GM19239 (cell line): ENCODE measurements around the gene TNFRSF25.

Source experiments
- DNase-seq: peaks from one replicate; pipeline ENCODE4 v3.0.0; 2011; ENCODE audit warnings: low spot score; ENCODE audit not compliant: insufficient read length
- FAIRE-seq: peaks from 2 replicates; lab custom pipeline; 2011; peaks lifted over from hg19 to GRCh38; lab: Jason Lieb, UNC

TNFRSF25 gene

DNA sequence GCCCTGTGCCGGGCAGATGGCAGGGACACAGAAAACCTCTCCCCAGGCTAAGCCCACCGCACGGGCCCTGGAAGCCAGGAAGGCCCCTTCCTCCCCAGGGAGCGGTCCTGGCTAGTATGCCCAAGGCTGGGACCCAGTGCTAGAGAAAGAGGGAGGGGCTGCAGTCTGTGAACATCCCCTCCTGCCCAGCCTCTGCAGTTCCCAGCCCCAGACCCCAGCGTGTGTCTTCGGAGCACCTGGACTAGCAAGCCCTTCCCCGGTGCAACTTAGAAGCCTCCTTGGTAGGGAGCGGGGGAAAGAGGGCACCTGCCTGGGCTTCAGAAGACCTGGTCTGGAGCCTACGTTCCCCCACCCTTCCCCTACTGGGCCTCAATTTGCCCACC lies 23.4 kb upstream of the TNFRSF25 start:
- no peak for DNase-seq
- FAIRE-seq, result no peak

GRCh38 chr1:6488602-6489382 lies 22.8 kb upstream of the TNFRSF25 start:
- FAIRE-seq, result no peak

GRCh38 chr1:6487804-6488484 lies 22.0 kb upstream of the TNFRSF25 start:
- DNase-seq (no peak), FAIRE-seq (no peak)

More at GRCh38 chr1:6488602-6489382, 22.8 kb upstream of the TNFRSF25 start:
- no peak for DNase-seq

DNA sequence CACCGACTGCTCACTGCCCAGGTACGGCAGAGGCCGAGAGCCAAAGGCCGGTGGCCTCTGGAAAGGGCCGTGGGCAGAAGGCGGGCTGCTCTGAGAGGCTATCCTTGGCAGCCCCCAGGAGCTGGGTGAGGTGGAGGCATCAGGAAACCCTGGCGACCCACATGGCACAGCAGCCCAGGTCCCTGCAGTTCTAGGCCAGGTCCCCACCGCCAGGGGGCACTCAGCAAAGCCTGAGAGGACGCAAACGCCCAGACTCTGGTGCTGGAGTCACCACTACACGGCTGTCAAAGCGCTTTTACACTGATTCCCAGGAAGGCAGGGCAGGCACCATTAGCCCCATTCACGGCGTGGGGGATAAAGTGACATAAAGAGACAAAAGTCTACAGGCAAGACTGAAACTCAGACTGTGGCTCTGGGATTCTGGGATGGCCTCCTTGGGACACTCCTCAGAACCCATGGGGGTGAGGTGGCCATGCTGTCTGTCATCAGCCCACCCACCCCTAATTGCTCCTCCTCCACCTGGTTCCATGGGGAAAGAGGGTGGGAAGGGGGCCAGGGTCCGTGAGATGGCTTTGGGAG lies 20.5 kb upstream of the TNFRSF25 start:
- FAIRE-seq, result no peak
- DNase-seq, result peak; percentile 93

DNA sequence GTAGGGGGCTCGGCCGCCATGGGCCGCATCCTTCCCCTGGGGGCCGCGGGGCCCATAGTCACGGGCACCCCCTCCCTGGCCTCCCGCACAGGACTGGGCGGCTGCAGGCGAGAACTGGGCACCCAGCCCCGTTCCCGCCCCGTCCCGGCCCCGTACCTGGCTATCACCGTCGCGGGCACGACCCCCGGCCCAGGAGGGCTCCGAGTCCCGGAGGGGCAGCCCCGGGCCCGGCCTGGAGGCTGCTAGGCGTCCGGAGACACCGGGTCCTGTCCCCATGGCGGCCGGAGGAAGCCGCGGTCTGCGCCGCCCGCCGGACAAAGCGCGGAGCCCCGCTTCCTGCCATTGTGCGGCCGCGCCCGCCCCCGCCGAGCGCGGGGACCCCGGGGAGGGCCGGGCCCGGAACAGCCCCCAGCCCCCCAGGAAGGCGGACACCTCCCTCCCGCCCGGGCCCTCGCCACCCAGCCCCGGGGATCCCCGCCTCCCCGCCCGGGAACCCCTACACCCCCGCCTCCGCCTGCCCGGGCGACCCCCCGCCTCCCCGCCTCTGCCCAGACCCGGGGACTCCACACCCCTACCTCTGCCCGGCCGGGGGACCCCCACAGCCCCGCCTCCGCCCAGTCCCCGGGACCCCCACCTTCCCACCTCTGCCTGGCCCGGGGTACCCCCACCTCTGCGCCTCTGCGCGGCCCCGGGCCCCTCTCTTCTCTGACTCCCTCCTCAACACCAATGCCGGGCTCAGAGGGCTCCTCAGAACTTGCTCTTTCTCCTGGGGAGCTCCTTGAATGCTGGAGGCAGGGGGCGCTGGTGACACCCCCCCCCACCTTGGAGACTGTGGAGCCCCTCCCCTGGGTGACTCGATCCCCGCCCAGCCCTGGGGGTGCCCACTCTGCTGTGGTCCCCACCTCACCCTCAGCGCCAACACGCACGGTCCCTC lies 19.5 kb upstream of the TNFRSF25 start:
- FAIRE-seq (no peak), DNase-seq (no peak)

DNA sequence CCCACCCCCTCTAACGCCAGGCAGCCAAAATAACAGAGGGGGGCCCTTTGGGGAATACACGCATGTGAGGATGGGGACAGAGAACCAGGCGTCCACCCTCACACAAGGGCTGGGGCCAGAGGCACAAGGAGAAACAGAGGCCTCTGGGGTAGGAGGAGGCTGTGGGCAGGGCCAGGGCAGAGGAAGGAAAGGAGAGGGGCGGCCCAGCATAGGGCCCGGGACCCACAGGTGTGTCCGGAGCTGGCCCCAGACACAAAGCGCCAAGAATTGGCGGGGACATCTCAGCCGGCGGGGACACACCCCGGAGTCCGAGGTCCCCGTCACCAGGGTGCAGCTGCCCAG lies 18.8 kb upstream of the TNFRSF25 start:
- no peak for FAIRE-seq
- no peak for DNase-seq

DNA sequence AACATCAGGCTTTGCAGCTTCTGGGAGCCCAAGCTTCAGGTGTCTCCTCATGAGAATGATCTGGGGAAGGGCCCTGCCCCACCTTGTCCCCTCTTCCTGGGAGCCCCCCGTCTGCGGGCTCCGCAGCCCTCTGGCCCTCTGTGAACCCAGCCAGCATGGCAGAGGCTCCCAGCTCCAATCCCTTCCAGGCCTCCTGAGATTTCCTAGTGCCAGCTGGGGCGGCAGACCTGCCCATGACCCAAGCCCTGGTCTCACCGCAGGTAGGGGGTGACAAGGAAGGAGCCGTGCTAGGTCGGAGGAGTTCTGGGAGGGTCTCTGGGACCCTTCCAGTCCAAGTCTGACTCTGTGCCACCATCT lies 17.8 kb upstream of the TNFRSF25 start:
- no peak for DNase-seq
- FAIRE-seq, result no peak

GRCh38 chr1:6483017-6483760 lies 17.2 kb upstream of the TNFRSF25 start:
- FAIRE-seq (no peak), DNase-seq (no peak)

GRCh38 chr1:6481820-6482219 lies 15.8 kb upstream of the TNFRSF25 start:
- FAIRE-seq (no peak), DNase-seq (no peak)

- DNase-seq (no peak), FAIRE-seq (no peak)
These were observed 11.3 kb upstream of the TNFRSF25 start for GRCh38 chr1:6477039-6477820.

- DNase-seq (no peak), FAIRE-seq (no peak)
These were observed 10.5 kb upstream of the TNFRSF25 start for GRCh38 chr1:6476483-6476882.

- FAIRE-seq (no peak), DNase-seq (peak; percentile 98)
These were observed 9.6 kb upstream of the TNFRSF25 start for GRCh38 chr1:6475381-6476133.

DNA sequence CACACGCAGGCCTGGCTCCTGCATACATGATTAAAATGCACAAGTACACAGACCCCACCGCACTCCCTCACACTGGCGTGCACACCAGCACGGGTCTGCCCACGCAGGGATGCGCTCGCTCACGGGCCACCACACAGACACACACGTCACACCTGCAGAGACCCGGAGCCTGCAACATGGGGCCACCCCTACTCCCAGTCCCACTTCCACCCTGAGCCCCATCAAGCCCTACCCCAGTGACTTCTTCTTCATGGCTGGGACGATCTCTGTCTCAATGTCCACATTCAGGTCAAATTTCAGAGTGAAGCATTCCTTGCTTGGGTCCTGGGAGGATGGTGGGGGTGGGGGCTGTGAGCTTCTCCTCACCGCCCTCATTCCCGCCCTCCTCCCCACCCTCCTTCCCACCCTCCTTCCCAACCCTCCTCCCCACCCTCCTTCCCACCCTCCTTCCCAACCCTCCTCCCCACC lies 8.9 kb upstream of the TNFRSF25 start:
- no peak for DNase-seq
- FAIRE-seq, result no peak

DNA sequence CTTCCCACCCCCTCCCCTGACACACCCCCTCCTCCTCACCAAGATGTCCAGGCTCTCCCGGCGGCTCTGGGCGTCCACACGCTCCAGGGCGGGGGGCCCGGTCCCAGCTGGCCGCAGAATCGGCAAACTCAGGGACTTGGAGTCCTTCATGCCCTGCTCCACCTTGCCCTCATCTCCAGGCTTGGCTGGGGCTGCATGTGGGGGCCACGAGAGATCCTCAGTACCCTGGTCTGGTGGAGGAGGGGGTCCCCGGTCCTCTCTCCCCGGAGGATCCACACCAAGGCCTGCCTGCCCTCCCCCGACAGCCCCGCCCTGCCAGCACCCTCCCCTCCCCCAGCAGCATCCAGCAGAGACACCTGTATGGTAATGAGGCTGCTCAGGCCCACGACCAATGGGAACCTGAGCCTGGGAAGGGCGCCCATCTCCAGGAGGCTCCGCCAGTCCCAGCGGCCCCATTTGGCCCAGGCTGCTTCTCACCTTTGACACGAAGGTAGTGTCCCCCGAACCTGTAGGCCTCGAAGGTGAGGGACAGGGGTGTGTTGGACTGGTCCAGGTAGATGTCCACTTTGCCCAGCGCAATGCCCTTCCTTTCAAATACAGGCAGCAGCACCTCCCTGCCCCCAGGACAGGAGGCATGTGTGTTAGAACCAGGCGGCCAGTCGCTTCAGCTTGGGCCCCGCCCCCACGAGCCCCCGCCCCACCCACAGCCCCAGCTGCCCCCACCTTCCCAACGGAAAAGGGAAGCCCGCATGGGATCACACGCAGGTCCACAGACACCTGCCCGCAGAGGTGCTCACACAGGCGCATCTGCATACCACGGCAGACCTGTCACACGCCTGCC lies 8.2 kb upstream of the TNFRSF25 start:
- DNase-seq, result no peak
- FAIRE-seq, result no peak

GRCh38 chr1:6473156-6473555 lies 7.2 kb upstream of the TNFRSF25 start:
- FAIRE-seq (no peak), DNase-seq (no peak)

DNA sequence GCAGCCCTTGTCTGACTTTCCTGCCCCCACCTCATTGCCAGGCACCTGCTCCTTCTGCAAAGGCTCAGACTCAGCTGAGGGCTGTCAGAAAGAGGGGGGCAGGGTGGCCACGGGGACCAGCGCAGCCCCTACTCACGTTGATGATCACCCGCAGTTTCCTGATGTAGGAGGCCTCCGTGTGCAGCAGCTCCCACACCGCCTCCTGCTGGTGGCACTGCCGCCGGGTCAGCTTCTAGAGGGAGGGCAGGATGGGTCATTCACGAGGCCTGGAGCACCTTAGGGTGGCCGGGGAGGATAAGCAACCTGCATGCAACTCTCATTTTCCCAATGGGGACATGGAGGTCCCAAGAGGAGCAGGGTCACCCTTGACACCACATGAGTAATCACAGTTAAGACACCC lies 6.4 kb upstream of the TNFRSF25 start:
- FAIRE-seq, result no peak

DNA sequence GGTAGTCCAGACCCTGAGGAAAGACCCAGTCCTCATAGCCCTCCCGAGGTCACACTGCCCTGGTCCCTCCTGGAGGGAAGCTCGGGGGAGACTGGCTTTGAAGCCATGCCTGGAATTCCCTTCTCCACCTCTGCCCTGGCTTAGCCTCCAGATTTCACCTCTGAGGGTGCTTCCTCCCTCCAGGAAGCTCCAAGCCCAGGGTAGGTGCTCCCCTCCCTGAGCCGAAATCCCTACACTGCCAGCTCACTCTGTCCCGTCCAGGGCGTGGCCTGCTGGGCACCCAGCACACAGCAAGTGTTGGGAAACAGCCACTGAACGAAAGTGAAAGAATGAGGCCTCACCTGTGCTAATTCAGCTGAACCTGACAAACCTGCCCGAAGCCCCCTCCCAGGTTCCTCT lies 6.0 kb upstream of the TNFRSF25 start:
- DNase-seq (no peak), FAIRE-seq (no peak)

More for the DNA sequence above, 6.4 kb upstream of the TNFRSF25 start:
- DNase-seq, result no peak
